OCI-LY3 (cell line): Measurements from ENCODE around the gene PELO.

ENCODE experiments used
- H2AFZ ChIP-seq: fragments of 200-600, 300-600 bp; shearing (Covaris generic); 2 replicates; pipeline ENCODE4 v1.6.0; 2014; ENCODE audit warnings: antibody characterized with exemption, low read depth, low read length
- H3K27ac ChIP-seq: fragments of 200-600, 300-600 bp; sonication (generic); 2 replicates; pipeline ENCODE4 v1.5.1; 2014; ENCODE audit warnings: mild to moderate bottlenecking, low read length, moderate library complexity, mixed read lengths
- H3K27me3 ChIP-seq: fragments of 200-600, 300-600 bp; sonication (generic); 2 replicates; pipeline ENCODE4 v1.6.1; 2014; ENCODE audit warnings: low read depth, low read length, mixed read lengths
- H3K36me3 ChIP-seq: fragments of 200-600, 300-600 bp; sonication (generic); replicated peaks from 2 replicates; pipeline ENCODE3; 2014; ENCODE audit warnings: low read depth, low read length, mixed read lengths
- H3K4me1 ChIP-seq: fragments of 300-600, 200-600 bp; sonication (generic); 2 replicates; pipeline ENCODE4 v1.6.1; 2014; ENCODE audit warnings: low read length, mixed read lengths
- H3K4me2 ChIP-seq: fragments of 200-600, 300-600 bp; sonication (generic); 2 replicates; pipeline ENCODE4 v1.6.1; 2014; ENCODE audit warnings: low read length, mixed read lengths
- H3K4me3 ChIP-seq: fragments of 300-600, 200-600 bp; sonication (generic); 2 replicates; pipeline ENCODE4 v1.5.1; 2014; ENCODE audit warnings: antibody characterized with exemption, mild to moderate bottlenecking, low read length, moderate library complexity
- H3K79me2 ChIP-seq: fragments of 300-600, 200-600 bp; shearing (Covaris generic); 2 replicates; pipeline ENCODE4 v1.6.1; 2014; ENCODE audit warnings: mild to moderate bottlenecking, low read length, mixed read lengths
- H3K9ac ChIP-seq: fragments of 300-600, 200-600 bp; shearing (Covaris generic); 2 replicates; pipeline ENCODE4 v1.6.0; 2014; ENCODE audit warnings: mild to moderate bottlenecking, low read length, moderate library complexity
- H3K9me3 ChIP-seq: fragments of 200-600, 300-600 bp; shearing (Covaris generic); 2 replicates; pipeline ENCODE4 v1.6.1; 2014; ENCODE audit warnings: low read length, mixed read lengths; ENCODE audit not compliant: insufficient read depth
- H4K20me1 ChIP-seq: fragments of 200-600, 300-600 bp; sonication (generic); 2 replicates; pipeline ENCODE4 v1.6.1; 2016; ENCODE audit warnings: low read length, mixed read lengths; ENCODE audit not compliant: insufficient read depth
- CTCF ChIP-seq: fragments of 200-600, 300-600 bp; sonication (generic); IDR thresholded peaks from 2 replicates; pipeline ENCODE4 v1.5.1; 2014; ENCODE audit warnings: antibody characterized with exemption, low read length, low read depth
- EZH2phosphoT487 ChIP-seq: fragments of 200-600 bp; shearing (Covaris generic); IDR thresholded peaks from 2 replicates; pipeline ENCODE4 v1.6.1; 2018; ENCODE audit warnings: antibody characterized with exemption, mixed run types, low read depth

The PELO gene

GRCh38 chr5:52798938-52799337 is 11.2 kb downstream of the PELO start:
- Histone ChIP-seq H3K9me3 (no peaks in the 10 kb centered on the region), H3K27me3 (no peaks in the 10 kb centered on the region), H3K27ac (peak overlapping the region; percentile 74), H3K9ac (peak overlapping the region; percentile 75), H3K4me3 (peak overlapping the region; percentile 96), H3K4me2 (peak overlapping the region; percentile 92), H3K79me2 (peaks cover 57% of the 10 kb centered on the region), H3K36me3 (peaks cover 13% of the 10 kb centered on the region), H3K4me1 (peaks cover 36% of the 10 kb centered on the region), H4K20me1 (peaks cover 18% of the 10 kb centered on the region), H2AFZ (no peak overlapping the region)
- TF ChIP-seq EZH2phosphoT487 (no peak), CTCF (no peak)

- Histone ChIP-seq H3K36me3 (peaks cover 18% of the 10 kb centered on the region), H3K4me3 (peak overlapping the region; percentile 96), H3K27me3 (no peaks in the 10 kb centered on the region), H3K9me3 (no peaks in the 10 kb centered on the region), H3K79me2 (peaks cover 63% of the 10 kb centered on the region), H3K4me2 (peak overlapping the region; percentile 92), H3K27ac (peak overlapping the region; percentile 74), H3K4me1 (peaks cover 36% of the 10 kb centered on the region), H4K20me1 (peaks cover 22% of the 10 kb centered on the region), H3K9ac (peak overlapping the region; percentile 75), H2AFZ (peak overlapping the region; percentile 88; the same call in 1 of the 2 replicates)
- TF ChIP-seq CTCF (no peak), EZH2phosphoT487 (no peak)
These were observed 11.8 kb downstream of the PELO start for GRCh38 chr5:52799358-52799982.

- H3K9me3 ChIP-seq = no peaks in the 10 kb centered on the region
- peaks cover 66% of the 10 kb centered on the region for H3K79me2 ChIP-seq
- peaks cover 36% of the 10 kb centered on the region for H3K4me1 ChIP-seq
- H3K4me3 ChIP-seq = peak overlapping the region; percentile 96
- peaks cover 25% of the 10 kb centered on the region for H4K20me1 ChIP-seq
- H2AFZ ChIP-seq = peak overlapping the region; percentile 88; the same call in 1 of the 2 replicates
- H3K27me3 ChIP-seq = no peaks in the 10 kb centered on the region
- H3K27ac ChIP-seq = peak overlapping the region; percentile 74
- H3K36me3 ChIP-seq = peaks cover 19% of the 10 kb centered on the region
- TF ChIP-seq EZH2phosphoT487 (no peak), CTCF (no peak)
- peak overlapping the region; percentile 94 for H3K4me2 ChIP-seq
- peak overlapping the region; percentile 92 for H3K9ac ChIP-seq
These were observed 12.3 kb downstream of the PELO start for GRCh38 chr5:52799983-52800393.

- no peaks in the 10 kb centered on the region for H3K27me3 ChIP-seq
- H2AFZ ChIP-seq = peak overlapping the region; percentile 69; the same call in 1 of the 2 replicates
- H3K9ac ChIP-seq = peak overlapping the region; percentile 92
- H3K27ac ChIP-seq = peak overlapping the region; percentile 74
- H3K4me2 ChIP-seq = peak overlapping the region; percentile 94
- H3K4me1 ChIP-seq = peaks cover 36% of the 10 kb centered on the region
- H3K4me3 ChIP-seq = peak overlapping the region; percentile 96
- H3K79me2 ChIP-seq = peaks cover 72% of the 10 kb centered on the region
- H4K20me1 ChIP-seq = peaks cover 28% of the 10 kb centered on the region
- H3K36me3 ChIP-seq = peaks cover 22% of the 10 kb centered on the region
- no peaks in the 10 kb centered on the region for H3K9me3 ChIP-seq
- no peak for TF ChIP-seq EZH2phosphoT487
- TF ChIP-seq CTCF = no peak
These were observed 12.9 kb downstream of the PELO start for GRCh38 chr5:52800394-52801213.
